ENCODE data around the gene HP. TPM values are rescaled to one million over a fixed set of nuclear protein-coding genes. Genes with fewer than 3 reads are reported as not detected.

Gene HP
- total and polyA plus RNA-seq, 2 experiments from 2014 or later: 430 to 719 TPM

- no peaks in the 10 kb centered on the region for H3K9me2 ChIP-seq (replicated peaks; ENCODE audit: insufficient read depth)
- H3K9me3 ChIP-seq (ENCODE audit: low read depth): no peaks in the 10 kb centered on the region
- H3K4me3 ChIP-seq: no peak overlapping the region
- H3K4me2 ChIP-seq: no peak overlapping the region
- H3K27ac ChIP-seq: no peak overlapping the region
- no peaks in the 10 kb centered on the region for H3K4me1 ChIP-seq (ENCODE audit: insufficient read depth)
- no peaks in the 10 kb centered on the region for H3K36me3 ChIP-seq (replicated peaks; ENCODE audit: insufficient read depth, low read depth)
- H4K20me1 ChIP-seq (ENCODE audit: insufficient read depth, poor library complexity, severe bottlenecking): no peaks in the 10 kb centered on the region
- no peak for DNase-seq (ENCODE audit: low spot score)
- H3K27me3 ChIP-seq: no peaks in the 10 kb centered on the region
- no peak overlapping the region for H2AFZ ChIP-seq
- TF ChIP-seq EZH2phosphoT487 (IDR thresholded peaks at IDR 0.05; ENCODE audit: low read depth, severe bottlenecking, unreplicated experiment): no peak
- TF ChIP-seq EZH2 (IDR thresholded peaks at IDR 0.05; ENCODE audit: borderline replicate concordance): no peak
- no peak for TF ChIP-seq CTCF (IDR thresholded peaks at IDR 0.05; ENCODE audit: poor library complexity)
- WGBS (ENCODE audit: low lambda C conversion rate, missing lambda C conversion rate): 91% methylated on average over 9 of the region's 9 CpGs
- H3K79me2 ChIP-seq: no peaks in the 10 kb centered on the region
Observed at GRCh38 chr16:72060405-72060804, 6.1 kb downstream of the HP start.

- WGBS (ENCODE audit: low lambda C conversion rate, missing lambda C conversion rate): 100% methylated on average over 1 of the region's 1 CpG
- H3K4me1 ChIP-seq (ENCODE audit: insufficient read depth): no peaks in the 10 kb centered on the region
- no peak overlapping the region for H3K4me2 ChIP-seq
- H3K27me3 ChIP-seq: no peaks in the 10 kb centered on the region
- no peaks in the 10 kb centered on the region for H3K9me2 ChIP-seq (replicated peaks; ENCODE audit: insufficient read depth)
- DNase-seq (ENCODE audit: low spot score): no peak
- H3K36me3 ChIP-seq (replicated peaks; ENCODE audit: insufficient read depth, low read depth): no peaks in the 10 kb centered on the region
- H4K20me1 ChIP-seq (ENCODE audit: insufficient read depth, poor library complexity, severe bottlenecking): no peaks in the 10 kb centered on the region
- H3K9me3 ChIP-seq (ENCODE audit: low read depth): no peaks in the 10 kb centered on the region
- H3K79me2 ChIP-seq: no peaks in the 10 kb centered on the region
- no peak overlapping the region for H2AFZ ChIP-seq
- no peak overlapping the region for H3K4me3 ChIP-seq
- no peak overlapping the region for H3K27ac ChIP-seq
- TF ChIP-seq CTCF (IDR thresholded peaks at IDR 0.05; ENCODE audit: poor library complexity) (no peak), EZH2phosphoT487 (IDR thresholded peaks at IDR 0.05; ENCODE audit: low read depth, severe bottlenecking, unreplicated experiment) (no peak), EZH2 (IDR thresholded peaks at IDR 0.05; ENCODE audit: borderline replicate concordance) (no peak)
Observed at GRCh38 chr16:72061564-72061963, 7.3 kb downstream of the HP start.

GRCh38 chr16:72064361-72064894 is 10.1 kb downstream of the HP start:
- DNase-seq (ENCODE audit: low spot score): no peak
- Histone ChIP-seq H3K9me3 (ENCODE audit: low read depth) (no peaks in the 10 kb centered on the region), H3K4me1 (ENCODE audit: insufficient read depth) (no peaks in the 10 kb centered on the region), H3K27me3 (no peaks in the 10 kb centered on the region), H3K27ac (no peak overlapping the region), H3K4me2 (no peak overlapping the region), H2AFZ (no peak overlapping the region), H3K79me2 (no peaks in the 10 kb centered on the region), H3K36me3 (replicated peaks; ENCODE audit: insufficient read depth, low read depth) (no peaks in the 10 kb centered on the region), H4K20me1 (ENCODE audit: insufficient read depth, poor library complexity, severe bottlenecking) (no peaks in the 10 kb centered on the region), H3K4me3 (no peak overlapping the region), H3K9me2 (replicated peaks; ENCODE audit: insufficient read depth) (no peaks in the 10 kb centered on the region)
- TF ChIP-seq EZH2phosphoT487 (IDR thresholded peaks at IDR 0.05; ENCODE audit: low read depth, severe bottlenecking, unreplicated experiment) (no peak), CTCF (IDR thresholded peaks at IDR 0.05; ENCODE audit: poor library complexity) (no peak), EZH2 (IDR thresholded peaks at IDR 0.05; ENCODE audit: borderline replicate concordance) (no peak)
- 82% methylated on average over 10 of the region's 10 CpGs for WGBS (ENCODE audit: low lambda C conversion rate, missing lambda C conversion rate)
